Mesothelial cell of epicardium (in vitro differentiated cells): ENCODE results near the gene GCK. TPM values are rescaled to one million over a fixed set of nuclear protein-coding genes. Genes with fewer than 3 reads are reported as not detected.
"Not testable (repeated sequence)": the region's sequence is repeated elsewhere in the genome, so short reads cannot be mapped to it uniquely, and the experiment has no call there.

ENCODE experiments used
- DNase-seq, 2 experiments: peaks; one replicate each; pipeline ENCODE4 v3.0.0; 2021; ENCODE audit warnings: low spot score in 2 of 2; ENCODE audit not compliant: unreplicated experiment in 2 of 2
- H3K27ac Mint-ChIP-seq: 2 replicates; pipeline ENCODE4 v1.8.0; 2021; ENCODE audit warnings: mixed read lengths
- H3K27me3 Mint-ChIP-seq: 2 replicates; pipeline ENCODE4 v1.8.0; 2021; ENCODE audit warnings: low read depth, mixed read lengths
- H3K36me3 Mint-ChIP-seq: 2 replicates; pipeline ENCODE4 v1.8.0; 2021; ENCODE audit warnings: mixed read lengths
- H3K4me1 Mint-ChIP-seq: 2 replicates; pipeline ENCODE4 v1.8.0; 2021; ENCODE audit warnings: mixed read lengths
- H3K4me3 Mint-ChIP-seq: 2 replicates; pipeline ENCODE4 v1.8.0; 2021; ENCODE audit warnings: mild to moderate bottlenecking, moderate library complexity, mixed read lengths
- H3K9me3 Mint-ChIP-seq: 2 replicates; pipeline ENCODE4 v1.8.0; 2021; ENCODE audit warnings: mixed read lengths
- total RNA-seq: library from RNA; stranded (reverse); gene quantifications from 3 replicates; pipeline ENCODE4 v1.2.1, GENCODE V29; 2021
- TF ChIP-seq, protein P1 (sequence below): fragments of 200-600 bp; sonication (generic); IDR thresholded peaks from one replicate; pipeline ENCODE4 v1.5.0; 2021; ENCODE audit warnings: antibody characterized with exemption; ENCODE audit not compliant: unreplicated experiment

Gene GCK
- total RNA-seq, 1 donor from 2014 or later, result 1.5 TPM

DNA sequence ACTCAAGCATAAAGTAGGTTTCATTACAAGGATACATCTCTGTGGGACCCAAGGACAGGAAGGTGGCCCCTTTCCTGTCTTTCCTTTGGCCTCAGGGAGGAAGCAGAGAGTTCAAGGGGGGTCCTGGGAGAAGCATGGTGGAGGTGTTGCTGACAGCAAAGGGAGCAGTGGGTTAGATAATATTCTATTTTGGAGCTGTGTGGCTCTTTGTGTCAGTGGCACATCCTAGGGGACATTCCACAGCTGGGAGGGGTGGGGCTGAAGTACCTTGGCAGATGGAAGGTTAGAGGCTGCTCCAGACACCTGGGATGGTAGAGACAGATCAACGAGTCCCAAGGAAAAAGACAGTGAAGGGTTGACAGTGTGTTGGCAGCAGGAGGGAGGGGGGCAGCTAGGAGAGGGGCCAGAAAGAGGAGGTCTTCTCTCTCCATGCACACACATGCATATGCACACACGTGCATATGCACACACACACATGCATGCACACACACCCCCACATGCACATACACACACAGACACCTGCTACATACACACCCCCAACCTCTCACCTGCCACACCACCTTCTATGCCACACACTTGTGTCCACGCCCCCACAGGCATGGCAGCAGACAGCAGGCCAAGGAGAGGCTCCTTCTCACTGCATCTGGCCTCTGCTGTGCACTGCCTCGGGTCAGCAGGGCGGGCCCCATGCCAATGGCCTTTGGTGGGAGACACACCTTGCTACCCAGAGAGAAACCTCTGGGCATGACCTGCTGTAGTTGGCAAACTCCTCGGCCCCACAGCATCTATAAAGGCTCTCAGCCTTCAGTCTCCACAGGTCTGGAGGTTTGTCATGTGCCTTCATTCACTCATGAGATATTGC is 60.3 kb downstream of the GCK start:
- TF ChIP-seq, protein P1, sequence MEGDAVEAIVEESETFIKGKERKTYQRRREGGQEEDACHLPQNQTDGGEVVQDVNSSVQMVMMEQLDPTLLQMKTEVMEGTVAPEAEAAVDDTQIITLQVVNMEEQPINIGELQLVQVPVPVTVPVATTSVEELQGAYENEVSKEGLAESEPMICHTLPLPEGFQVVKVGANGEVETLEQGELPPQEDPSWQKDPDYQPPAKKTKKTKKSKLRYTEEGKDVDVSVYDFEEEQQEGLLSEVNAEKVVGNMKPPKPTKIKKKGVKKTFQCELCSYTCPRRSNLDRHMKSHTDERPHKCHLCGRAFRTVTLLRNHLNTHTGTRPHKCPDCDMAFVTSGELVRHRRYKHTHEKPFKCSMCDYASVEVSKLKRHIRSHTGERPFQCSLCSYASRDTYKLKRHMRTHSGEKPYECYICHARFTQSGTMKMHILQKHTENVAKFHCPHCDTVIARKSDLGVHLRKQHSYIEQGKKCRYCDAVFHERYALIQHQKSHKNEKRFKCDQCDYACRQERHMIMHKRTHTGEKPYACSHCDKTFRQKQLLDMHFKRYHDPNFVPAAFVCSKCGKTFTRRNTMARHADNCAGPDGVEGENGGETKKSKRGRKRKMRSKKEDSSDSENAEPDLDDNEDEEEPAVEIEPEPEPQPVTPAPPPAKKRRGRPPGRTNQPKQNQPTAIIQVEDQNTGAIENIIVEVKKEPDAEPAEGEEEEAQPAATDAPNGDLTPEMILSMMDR, result no peak
- Mint-ChIP-seq H3K36me3 (peaks cover 3% of the 10 kb centered on the region), H3K27me3 (no peaks in the 10 kb centered on the region), H3K4me1 (peaks cover 19% of the 10 kb centered on the region), H3K27ac (no peak overlapping the region), H3K9me3 (peaks cover 16% of the 10 kb centered on the region), H3K4me3 (no peak overlapping the region)
- no peak for DNase-seq

DNA sequence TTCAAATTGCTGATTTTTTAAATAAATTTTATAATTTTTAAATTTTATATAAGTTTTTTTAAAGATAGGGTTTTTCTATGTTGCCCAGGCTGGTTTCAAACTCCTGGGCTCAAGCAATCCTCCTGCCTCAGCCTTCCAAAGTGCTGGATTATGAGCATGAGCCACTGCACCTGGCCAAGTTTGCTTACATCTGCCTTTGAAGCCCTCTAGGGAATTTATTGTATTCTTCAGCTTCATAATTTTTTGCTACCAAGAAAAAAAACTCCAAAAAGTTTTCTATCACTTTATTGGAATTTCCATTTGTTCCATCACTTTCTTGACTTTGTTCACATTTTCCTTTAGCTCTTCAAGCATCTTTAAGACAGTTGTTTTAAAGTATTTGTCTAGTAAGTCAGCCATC is 62.1 kb downstream of the GCK start:
- no peak overlapping the region for H3K4me3 Mint-ChIP-seq
- no peaks in the 10 kb centered on the region for H3K27me3 Mint-ChIP-seq
- H3K9me3 Mint-ChIP-seq, result peaks cover 16% of the 10 kb centered on the region
- peaks cover 20% of the 10 kb centered on the region for H3K4me1 Mint-ChIP-seq
- no peak overlapping the region for H3K27ac Mint-ChIP-seq
- TF ChIP-seq, protein P1, result no peak
- DNase-seq, result no peak
- H3K36me3 Mint-ChIP-seq, result peaks cover 3% of the 10 kb centered on the region

DNA sequence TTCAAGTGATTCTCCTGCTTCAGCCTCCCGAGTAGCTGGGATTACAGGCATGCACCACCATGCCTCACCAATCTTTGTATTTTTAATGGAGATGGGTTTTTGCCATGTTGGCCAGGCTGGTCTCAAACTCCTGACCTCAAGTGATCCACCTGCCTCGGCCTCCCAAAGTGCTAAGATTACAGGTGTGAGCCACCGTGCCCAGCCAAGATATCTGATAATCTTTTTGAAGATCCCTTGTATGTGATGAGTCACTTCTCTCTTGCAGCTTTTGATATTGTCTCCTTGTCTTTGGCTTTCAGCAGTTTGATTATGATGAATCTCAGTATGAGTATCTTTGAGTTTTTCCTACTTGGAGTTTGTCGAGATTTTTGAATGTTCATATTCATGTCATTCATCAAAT is 62.7 kb downstream of the GCK start:
- H3K27me3 Mint-ChIP-seq, H3K4me3 Mint-ChIP-seq, H3K27ac Mint-ChIP-seq, H3K36me3 Mint-ChIP-seq, DNase-seq: not testable (repeated sequence)
- Mint-ChIP-seq H3K4me1 (peaks cover 19% of the 10 kb centered on the region), H3K9me3 (peaks cover 16% of the 10 kb centered on the region)

DNA sequence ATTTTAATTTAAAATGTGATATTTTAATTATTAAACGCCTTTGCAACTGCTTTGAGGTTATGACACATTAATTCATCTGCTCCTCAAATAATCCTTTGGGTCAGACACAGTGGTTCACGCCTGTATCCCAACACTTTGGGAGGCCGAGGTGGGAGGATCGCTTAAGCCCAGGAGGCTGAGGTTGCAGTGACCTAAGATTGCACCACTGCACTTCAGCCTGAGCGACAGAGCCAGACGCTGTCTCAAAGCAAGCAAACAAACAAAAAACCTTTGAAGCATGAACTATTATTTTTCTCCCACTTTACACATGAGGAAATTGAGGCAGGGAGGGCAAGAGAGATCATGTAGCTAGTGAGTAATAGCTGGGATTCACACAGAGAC is 64.4 kb downstream of the GCK start:
- DNase-seq, result no peak
- peak overlapping the region; percentile 27 for H3K4me3 Mint-ChIP-seq
- TF ChIP-seq, protein P1, result no peak
- peaks cover 17% of the 10 kb centered on the region for H3K4me1 Mint-ChIP-seq
- peaks cover 11% of the 10 kb centered on the region for H3K36me3 Mint-ChIP-seq
- H3K9me3 Mint-ChIP-seq, result peaks cover 16% of the 10 kb centered on the region
- H3K27me3 Mint-ChIP-seq, result no peaks in the 10 kb centered on the region
- no peak overlapping the region for H3K27ac Mint-ChIP-seq

GRCh38 chr7:44123190-44124003 is 65.8 kb downstream of the GCK start, which contains the start of gene POLD2:
Gene POLD2, minus strand, starts transcription at chr7:44123548. Its CDS starts 1,495 bp downstream, at chr7:44122053.
- peaks cover 19% of the 10 kb centered on the region for H3K4me1 Mint-ChIP-seq
- TF ChIP-seq, protein P1, result no peak
- H3K9me3 Mint-ChIP-seq, result peaks cover 16% of the 10 kb centered on the region
- peak within 1 kb of the TSS; percentile 92 for H3K27ac Mint-ChIP-seq
- H3K36me3 Mint-ChIP-seq, result peaks cover 19% of the 10 kb centered on the region
- peak within 1 kb of the TSS; percentile 80 for H3K4me3 Mint-ChIP-seq
- DNase-seq, result peak; percentile 97
- no peaks in the 10 kb centered on the region for H3K27me3 Mint-ChIP-seq

GRCh38 chr7:44122529-44122928 is 66.7 kb downstream of the GCK start:
- H3K4me1 Mint-ChIP-seq, result peaks cover 19% of the 10 kb centered on the region
- H3K27ac Mint-ChIP-seq, result peak overlapping the region; percentile 92
- TF ChIP-seq, protein P1, result no peak
- peak overlapping the region; percentile 80 for H3K4me3 Mint-ChIP-seq
- no peaks in the 10 kb centered on the region for H3K27me3 Mint-ChIP-seq
- peaks cover 10% of the 10 kb centered on the region for H3K9me3 Mint-ChIP-seq
- H3K36me3 Mint-ChIP-seq, result peaks cover 25% of the 10 kb centered on the region
- DNase-seq, result no peak
